ENCODE data around the gene FN3K.

DNA sequence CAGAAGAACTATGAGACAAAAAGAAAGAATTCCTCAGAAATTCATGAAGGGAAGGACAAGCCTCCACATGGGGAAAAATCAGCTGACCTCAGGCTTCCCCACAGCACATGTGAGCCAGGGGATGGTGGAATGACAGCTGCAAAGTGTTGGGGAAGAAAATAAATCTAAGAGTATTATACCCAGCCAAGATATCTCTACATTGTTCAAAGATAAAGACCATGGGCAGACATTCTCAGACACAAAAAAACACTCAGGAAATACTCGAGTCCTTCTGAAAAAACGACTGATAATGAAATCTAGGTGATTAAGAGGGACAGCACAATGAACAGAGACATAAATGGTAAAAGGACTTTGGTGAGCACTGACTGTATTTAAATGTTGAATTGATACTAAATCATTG, 40.8 kb upstream of the FN3K start:
- TF ChIP-seq, protein P1, sequence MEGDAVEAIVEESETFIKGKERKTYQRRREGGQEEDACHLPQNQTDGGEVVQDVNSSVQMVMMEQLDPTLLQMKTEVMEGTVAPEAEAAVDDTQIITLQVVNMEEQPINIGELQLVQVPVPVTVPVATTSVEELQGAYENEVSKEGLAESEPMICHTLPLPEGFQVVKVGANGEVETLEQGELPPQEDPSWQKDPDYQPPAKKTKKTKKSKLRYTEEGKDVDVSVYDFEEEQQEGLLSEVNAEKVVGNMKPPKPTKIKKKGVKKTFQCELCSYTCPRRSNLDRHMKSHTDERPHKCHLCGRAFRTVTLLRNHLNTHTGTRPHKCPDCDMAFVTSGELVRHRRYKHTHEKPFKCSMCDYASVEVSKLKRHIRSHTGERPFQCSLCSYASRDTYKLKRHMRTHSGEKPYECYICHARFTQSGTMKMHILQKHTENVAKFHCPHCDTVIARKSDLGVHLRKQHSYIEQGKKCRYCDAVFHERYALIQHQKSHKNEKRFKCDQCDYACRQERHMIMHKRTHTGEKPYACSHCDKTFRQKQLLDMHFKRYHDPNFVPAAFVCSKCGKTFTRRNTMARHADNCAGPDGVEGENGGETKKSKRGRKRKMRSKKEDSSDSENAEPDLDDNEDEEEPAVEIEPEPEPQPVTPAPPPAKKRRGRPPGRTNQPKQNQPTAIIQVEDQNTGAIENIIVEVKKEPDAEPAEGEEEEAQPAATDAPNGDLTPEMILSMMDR (IDR thresholded peaks at IDR 0.05; ENCODE audit: insufficient read depth, low read length, poor library complexity, severe bottlenecking) = no peak
- TF ChIP-seq EZH2phosphoT487 (conservative IDR thresholded peaks at IDR 0.05; ENCODE audit: low read length) = no peak
